ENCODE measurements around the gene SKIC2.

DNA sequence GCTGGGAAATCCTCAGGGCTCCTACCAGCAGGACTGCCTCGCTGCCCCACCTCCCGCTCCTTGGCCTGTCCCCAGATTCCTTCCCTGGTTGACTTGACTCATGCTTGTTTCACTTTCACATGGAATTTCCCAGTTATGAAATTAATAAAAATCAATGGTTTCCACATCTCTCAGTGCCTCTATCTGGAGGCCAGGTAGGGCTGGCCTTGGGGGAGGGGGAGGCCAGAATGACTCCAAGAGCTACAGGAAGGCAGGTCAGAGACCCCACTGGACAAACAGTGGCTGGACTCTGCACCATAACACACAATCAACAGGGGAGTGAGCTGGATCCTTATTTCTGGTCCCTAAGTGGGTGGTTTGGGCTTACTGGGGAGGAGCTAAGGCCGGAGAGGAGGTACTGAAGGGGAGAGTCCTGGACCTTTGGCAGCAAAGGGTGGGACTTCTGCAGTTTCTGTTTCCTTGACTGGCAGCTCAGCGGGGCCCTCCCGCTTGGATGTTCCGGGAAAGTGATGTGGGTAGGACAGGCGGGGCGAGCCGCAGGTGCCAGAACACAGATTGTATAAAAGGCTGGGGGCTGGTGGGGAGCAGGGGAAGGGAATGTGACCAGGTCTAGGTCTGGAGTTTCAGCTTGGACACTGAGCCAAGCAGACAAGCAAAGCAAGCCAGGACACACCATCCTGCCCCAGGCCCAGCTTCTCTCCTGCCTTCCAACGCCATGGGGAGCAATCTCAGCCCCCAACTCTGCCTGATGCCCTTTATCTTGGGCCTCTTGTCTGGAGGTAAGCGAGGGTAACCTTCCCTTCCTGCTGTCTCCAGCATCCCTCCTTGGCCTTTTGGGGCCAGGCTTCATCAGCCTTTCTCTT is 13.2 kb upstream of the SKIC2 start, which contains the start of gene CFB:
- no peak for TF ChIP-seq POLR2AphosphoS5 (IDR thresholded peaks at IDR 0.05; ENCODE audit: low read depth, low read length)
- no peak for TF ChIP-seq POLR2A (IDR thresholded peaks at IDR 0.05; ENCODE audit: low read depth, low read length)
- no peak for TF ChIP-seq TAF1 (IDR thresholded peaks at IDR 0.05; ENCODE audit: low read depth, low read length)
- TF ChIP-seq SPI1 (IDR thresholded peaks at IDR 0.05; ENCODE audit: low read depth, low read length), result no peak
- TF ChIP-seq POU2F2 (IDR thresholded peaks at IDR 0.05; ENCODE audit: low read depth, low read length), result no peak

Measured in GM12891 (cell line).